22Rv1 (cell line): ENCODE results near the gene ENOX2.

Source experiments
- ZFX ChIP-seq: fragments of 450-650 bp; IDR thresholded peaks from 2 replicates; pipeline ENCODE4 v1.6.1; 2017; ENCODE audit warnings: antibody characterized with exemption, borderline replicate concordance
- TF ChIP-seq, protein P1 (sequence below): fragments of 450-650 bp; IDR thresholded peaks from 2 replicates; pipeline ENCODE4 v1.5.1; 2017; ENCODE audit warnings: mild to moderate bottlenecking

DNA sequence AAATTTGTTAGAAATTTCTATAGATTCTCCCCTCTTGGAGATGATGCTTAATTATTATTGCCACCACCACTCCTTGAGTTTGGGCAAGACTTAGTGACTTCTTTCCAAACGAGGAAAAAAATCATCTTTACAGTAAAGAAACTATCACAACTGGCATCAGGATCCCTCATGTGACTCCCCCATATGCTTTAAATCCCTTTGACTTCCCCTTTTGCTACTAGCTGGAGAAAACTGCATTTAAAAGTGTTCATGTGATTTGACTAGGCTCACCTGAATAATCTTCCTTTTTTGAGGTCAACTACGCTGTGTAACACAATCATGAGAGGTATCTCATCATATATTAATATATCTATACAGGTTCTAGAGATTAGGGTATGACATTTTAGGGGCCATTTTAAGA is 30.3 kb upstream of the ENOX2 start:
- TF ChIP-seq, protein P1, sequence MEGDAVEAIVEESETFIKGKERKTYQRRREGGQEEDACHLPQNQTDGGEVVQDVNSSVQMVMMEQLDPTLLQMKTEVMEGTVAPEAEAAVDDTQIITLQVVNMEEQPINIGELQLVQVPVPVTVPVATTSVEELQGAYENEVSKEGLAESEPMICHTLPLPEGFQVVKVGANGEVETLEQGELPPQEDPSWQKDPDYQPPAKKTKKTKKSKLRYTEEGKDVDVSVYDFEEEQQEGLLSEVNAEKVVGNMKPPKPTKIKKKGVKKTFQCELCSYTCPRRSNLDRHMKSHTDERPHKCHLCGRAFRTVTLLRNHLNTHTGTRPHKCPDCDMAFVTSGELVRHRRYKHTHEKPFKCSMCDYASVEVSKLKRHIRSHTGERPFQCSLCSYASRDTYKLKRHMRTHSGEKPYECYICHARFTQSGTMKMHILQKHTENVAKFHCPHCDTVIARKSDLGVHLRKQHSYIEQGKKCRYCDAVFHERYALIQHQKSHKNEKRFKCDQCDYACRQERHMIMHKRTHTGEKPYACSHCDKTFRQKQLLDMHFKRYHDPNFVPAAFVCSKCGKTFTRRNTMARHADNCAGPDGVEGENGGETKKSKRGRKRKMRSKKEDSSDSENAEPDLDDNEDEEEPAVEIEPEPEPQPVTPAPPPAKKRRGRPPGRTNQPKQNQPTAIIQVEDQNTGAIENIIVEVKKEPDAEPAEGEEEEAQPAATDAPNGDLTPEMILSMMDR = no peak
- no peak for TF ChIP-seq ZFX
